Smooth muscle cell (in vitro differentiated cells): ENCODE data around the gene TXN. TPM values are rescaled to one million over a fixed set of nuclear protein-coding genes. Genes with fewer than 3 reads are reported as not detected.

ENCODE experiments used
- DNase-seq: peaks from one replicate; lab custom pipeline; 2025; ENCODE audit not compliant: unreplicated experiment; lab: John Stamatoyannopoulos, UW
- H2AFZ ChIP-seq: fragments of 200-600 bp; sonication (generic); 2 replicates; pipeline ENCODE4 v1.6.0; 2016; ENCODE audit warnings: antibody characterized with exemption, low read depth, mild to moderate bottlenecking
- H3F3A ChIP-seq: fragments of 200-600 bp; sonication (generic); 2 replicates; pipeline ENCODE4 v1.6.0; 2017; ENCODE audit warnings: antibody characterized with exemption, low read depth
- H3K27ac ChIP-seq: fragments of 200-600 bp; sonication (generic); 2 replicates; pipeline ENCODE4 v1.5.1; 2016; ENCODE audit warnings: low read depth, mild to moderate bottlenecking
- H3K27me3 ChIP-seq: fragments of 200-600 bp; sonication (generic); 2 replicates; pipeline ENCODE4 v1.6.1; 2016; ENCODE audit warnings: low read depth, mild to moderate bottlenecking
- H3K36me3 ChIP-seq: fragments of 200-600 bp; sonication (generic); 2 replicates; pipeline ENCODE4 v1.5.1; 2016; ENCODE audit warnings: low read depth
- H3K4me1 ChIP-seq: fragments of 200-600 bp; sonication (generic); 2 replicates; pipeline ENCODE4 v1.5.1; 2016; ENCODE audit warnings: low read depth
- H3K4me2 ChIP-seq: fragments of 200-600 bp; sonication (generic); 2 replicates; pipeline ENCODE4 v1.6.0; 2016; ENCODE audit warnings: mild to moderate bottlenecking
- H3K4me3 ChIP-seq: fragments of 200-600 bp; sonication (generic); 2 replicates; pipeline ENCODE4 v1.5.1; 2016; ENCODE audit warnings: mild to moderate bottlenecking
- H3K79me2 ChIP-seq: fragments of 200-600 bp; sonication (generic); 2 replicates; pipeline ENCODE4 v1.6.0; 2016; ENCODE audit warnings: low read depth, mild to moderate bottlenecking
- H3K9ac ChIP-seq: fragments of 200-600 bp; sonication (generic); 2 replicates; pipeline ENCODE4 v1.6.0; 2016; ENCODE audit warnings: low read depth
- H3K9me3 ChIP-seq: fragments of 200-600 bp; sonication (generic); replicated peaks from 2 replicates; pipeline ENCODE4 v1.5.1; 2016; ENCODE audit warnings: low read depth
- H4K20me1 ChIP-seq: fragments of 200-600 bp; sonication (generic); 2 replicates; pipeline ENCODE4 v1.6.0; 2016; ENCODE audit warnings: low read depth
- WGBS: methylation state at CpG from one replicate; pipeline ENCODE4 v1.1.7; 2016; ENCODE audit warnings: low lambda C conversion rate; 5-methylcytosine and 5-hydroxymethylcytosine counted together
- polyA plus RNA-seq: library from polyadenylated mRNA; unstranded; fragments of >200 nt; fragmentation: Nextera tagmentation; extraction: Ambion mirVana; gene quantifications from 2 replicates; pipeline ENCODE4 v1.2.1, GENCODE V29; 2016
- total RNA-seq: library from RNA; depleted of rRNA; stranded (reverse); fragments of >200 nt; gene quantifications from 2 replicates; pipeline ENCODE4 v1.2.3, GENCODE V29; 2014
- TF ChIP-seq, protein P1 (sequence below): fragments of 200-600 bp; sonication (generic); IDR thresholded peaks from 2 replicates; pipeline ENCODE4 v1.5.1; 2017; ENCODE audit warnings: borderline replicate concordance, mild to moderate bottlenecking, antibody characterized with exemption; ENCODE audit not compliant: insufficient read depth, poor library complexity, severe bottlenecking

Gene TXN
- total and polyA plus RNA-seq, 2 experiments from 2014 or later, result 394 to 426 TPM

DNA sequence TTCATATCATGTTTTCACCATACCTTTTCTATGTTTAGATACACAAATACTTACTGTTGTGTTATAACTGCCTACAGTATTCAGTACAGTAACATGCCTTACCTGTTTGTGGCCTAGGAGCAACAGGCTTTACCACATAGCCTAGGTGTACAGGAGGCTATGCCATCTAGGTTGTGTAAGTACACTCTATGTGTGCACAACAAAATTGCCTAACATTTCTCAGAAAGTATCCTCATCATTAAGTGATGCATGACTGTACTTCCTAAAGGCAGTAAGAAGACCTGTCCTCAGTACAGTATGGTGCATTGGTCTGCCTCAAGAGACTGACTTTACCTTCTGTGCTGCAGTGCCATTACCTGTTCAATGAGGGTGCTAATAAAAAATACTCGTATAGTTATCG lies 7.9 kb downstream of the TXN start:
- WGBS, result 95% methylated on average over 2 of the region's 2 CpGs
- TF ChIP-seq, protein P1, sequence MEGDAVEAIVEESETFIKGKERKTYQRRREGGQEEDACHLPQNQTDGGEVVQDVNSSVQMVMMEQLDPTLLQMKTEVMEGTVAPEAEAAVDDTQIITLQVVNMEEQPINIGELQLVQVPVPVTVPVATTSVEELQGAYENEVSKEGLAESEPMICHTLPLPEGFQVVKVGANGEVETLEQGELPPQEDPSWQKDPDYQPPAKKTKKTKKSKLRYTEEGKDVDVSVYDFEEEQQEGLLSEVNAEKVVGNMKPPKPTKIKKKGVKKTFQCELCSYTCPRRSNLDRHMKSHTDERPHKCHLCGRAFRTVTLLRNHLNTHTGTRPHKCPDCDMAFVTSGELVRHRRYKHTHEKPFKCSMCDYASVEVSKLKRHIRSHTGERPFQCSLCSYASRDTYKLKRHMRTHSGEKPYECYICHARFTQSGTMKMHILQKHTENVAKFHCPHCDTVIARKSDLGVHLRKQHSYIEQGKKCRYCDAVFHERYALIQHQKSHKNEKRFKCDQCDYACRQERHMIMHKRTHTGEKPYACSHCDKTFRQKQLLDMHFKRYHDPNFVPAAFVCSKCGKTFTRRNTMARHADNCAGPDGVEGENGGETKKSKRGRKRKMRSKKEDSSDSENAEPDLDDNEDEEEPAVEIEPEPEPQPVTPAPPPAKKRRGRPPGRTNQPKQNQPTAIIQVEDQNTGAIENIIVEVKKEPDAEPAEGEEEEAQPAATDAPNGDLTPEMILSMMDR, result no peak
- no peak overlapping the region for H3K4me2 ChIP-seq
- H3K79me2 ChIP-seq, result peaks cover 41% of the 10 kb centered on the region
- peaks cover 90% of the 10 kb centered on the region for H4K20me1 ChIP-seq
- H3K4me1 ChIP-seq, result no peaks in the 10 kb centered on the region
- no peaks in the 10 kb centered on the region for H3F3A ChIP-seq
- no peak overlapping the region for H3K27ac ChIP-seq
- no peak overlapping the region for H3K9ac ChIP-seq
- no peaks in the 10 kb centered on the region for H3K27me3 ChIP-seq
- no peak overlapping the region for H3K4me3 ChIP-seq
- peaks cover 10% of the 10 kb centered on the region for H3K36me3 ChIP-seq
- no peaks in the 10 kb centered on the region for H3K9me3 ChIP-seq
- DNase-seq, result no peak
- H2AFZ ChIP-seq, result no peak overlapping the region

DNA sequence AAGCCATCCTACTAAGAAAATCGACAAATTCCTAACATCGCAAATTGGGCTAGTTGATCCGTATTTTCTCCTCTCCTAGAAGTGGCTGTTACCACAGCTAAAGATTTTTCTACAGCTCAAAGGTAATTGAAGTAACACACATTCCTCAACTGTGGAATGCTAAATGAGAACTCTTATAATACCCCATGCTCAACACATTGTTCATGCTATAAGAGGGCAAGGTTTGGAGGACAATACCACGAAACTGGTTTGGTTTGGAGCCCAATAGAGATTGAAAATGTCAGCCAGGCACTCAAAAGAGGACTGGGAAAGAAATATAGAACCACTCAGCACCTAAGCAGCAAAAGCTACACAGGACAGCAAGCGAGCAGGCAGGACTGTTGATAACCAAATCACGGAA lies 10.1 kb downstream of the TXN start:
- Histone ChIP-seq H3K4me3 (no peak overlapping the region), H3K27me3 (no peaks in the 10 kb centered on the region), H3K4me2 (no peak overlapping the region), H3K9me3 (no peaks in the 10 kb centered on the region), H3K27ac (no peak overlapping the region), H3K9ac (no peak overlapping the region), H4K20me1 (peaks cover 68% of the 10 kb centered on the region), H3K4me1 (no peaks in the 10 kb centered on the region), H3F3A (no peaks in the 10 kb centered on the region), H3K36me3 (peaks cover 10% of the 10 kb centered on the region), H2AFZ (no peak overlapping the region), H3K79me2 (peaks cover 21% of the 10 kb centered on the region)
- TF ChIP-seq, protein P1, result no peak
- DNase-seq, result no peak
- WGBS, result 96% methylated on average over 6 of the region's 6 CpGs

DNA sequence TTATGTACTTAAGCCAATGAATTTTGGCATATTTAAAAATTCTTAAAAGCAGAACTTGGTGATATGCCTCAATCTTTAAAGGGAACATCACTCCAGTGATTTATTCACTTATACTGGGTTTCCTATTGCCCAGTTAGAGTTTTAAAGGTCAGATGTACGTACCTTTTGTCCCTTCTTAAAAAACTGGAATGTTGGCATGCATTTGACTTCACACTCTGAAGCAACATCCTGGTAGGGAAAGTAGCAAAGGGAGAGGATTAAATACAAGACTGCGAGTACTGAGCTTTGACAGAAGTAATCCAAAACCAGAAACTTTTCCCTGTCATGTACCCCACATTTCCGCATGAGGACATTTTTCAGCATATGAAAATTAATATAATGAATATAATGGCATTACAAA lies 11.7 kb downstream of the TXN start:
- Histone ChIP-seq H3K79me2 (peaks cover 5% of the 10 kb centered on the region), H3K27ac (no peak overlapping the region), H3K4me2 (no peak overlapping the region), H3K9me3 (no peaks in the 10 kb centered on the region), H2AFZ (no peak overlapping the region), H3F3A (no peaks in the 10 kb centered on the region), H3K27me3 (no peaks in the 10 kb centered on the region), H3K9ac (no peak overlapping the region), H3K4me3 (no peak overlapping the region), H3K36me3 (peaks cover 10% of the 10 kb centered on the region), H3K4me1 (no peaks in the 10 kb centered on the region), H4K20me1 (peaks cover 52% of the 10 kb centered on the region)
- TF ChIP-seq, protein P1, result no peak
- DNase-seq, result no peak
- WGBS, result 99% methylated on average over 3 of the region's 3 CpGs

DNA sequence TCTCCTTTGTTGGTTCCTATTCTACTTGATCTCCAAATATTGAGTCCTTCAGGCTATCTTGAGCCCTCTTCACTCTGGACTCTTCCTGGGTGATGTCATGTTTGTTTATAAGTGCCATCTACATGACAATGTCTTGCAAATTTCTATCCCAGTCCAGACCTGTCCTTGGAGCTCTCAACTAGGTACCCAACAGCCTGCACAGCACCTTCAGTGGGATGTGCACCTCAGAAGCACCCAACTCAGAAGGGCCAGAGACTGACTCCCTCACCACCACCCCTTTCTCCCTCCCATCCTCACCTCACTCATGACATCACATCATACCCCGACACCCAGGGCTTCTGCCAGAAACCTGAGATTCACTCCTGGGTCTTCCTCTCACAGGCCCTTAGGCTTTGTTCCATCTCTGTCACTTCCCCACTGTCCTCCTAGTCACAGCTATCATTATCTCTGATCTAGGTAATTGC lies 14.4 kb downstream of the TXN start:
- Histone ChIP-seq H3K27me3 (no peaks in the 10 kb centered on the region), H4K20me1 (peaks cover 25% of the 10 kb centered on the region), H3K4me3 (no peak overlapping the region), H3K27ac (peak overlapping the region; percentile 42), H3K79me2 (no peaks in the 10 kb centered on the region), H3K4me1 (no peaks in the 10 kb centered on the region), H3F3A (no peaks in the 10 kb centered on the region), H3K9me3 (no peaks in the 10 kb centered on the region), H3K4me2 (no peak overlapping the region), H3K36me3 (peaks cover 6% of the 10 kb centered on the region), H3K9ac (no peak overlapping the region), H2AFZ (no peak overlapping the region)
- TF ChIP-seq, protein P1, result no peak
- WGBS, result 80% methylated on average over 1 of the region's 1 CpG
- DNase-seq, result no peak
